Activated CD8-positive, alpha-beta T cell treated with anti-CD3 and anti-CD28 coated beads for 36 hours (primary cell): ENCODE results near the gene CFAP97D2. TPM values are rescaled to one million over a fixed set of nuclear protein-coding genes. Genes with fewer than 3 reads are reported as not detected.

Experiments
- ATAC-seq: fragments of 200-7000 bp; cut with Tn5 transposase; one replicate; pipeline ENCODE4 v1.10.0; 2021; ENCODE audit warnings: mild to moderate bottlenecking, moderate library complexity
- CTCF ChIA-PET: fragments of 350-600 bp; sonication (Branson Sonifier 250); formaldehyde crosslinking; loops from one replicate; lab custom pipeline; 2021; ENCODE audit warnings: antibody characterized with exemption; lab: Charles Lee
- POLR2A ChIA-PET: fragments of 350-600 bp; sonication (Branson Sonifier 250); formaldehyde crosslinking; loops from one replicate; lab custom pipeline; 2021; ENCODE audit warnings: antibody characterized with exemption; lab: Charles Lee
- DNase-seq: peaks from one replicate; pipeline ENCODE4 v3.0.0-alpha.2; 2020
- H3K27ac Mint-ChIP-seq: one replicate; pipeline ENCODE4 v1.8.0; 2021; ENCODE audit warnings: mild to moderate bottlenecking, mixed read lengths
- H3K27me3 Mint-ChIP-seq: one replicate; pipeline ENCODE4 v1.8.0; 2021; ENCODE audit warnings: mixed read lengths
- H3K36me3 Mint-ChIP-seq: one replicate; pipeline ENCODE4 v1.8.0; 2021; ENCODE audit warnings: low read depth, mixed read lengths
- H3K4me1 Mint-ChIP-seq: one replicate; pipeline ENCODE4 v1.8.0; 2021; ENCODE audit warnings: low read depth, mixed read lengths
- H3K4me3 Mint-ChIP-seq: one replicate; pipeline ENCODE4 v1.8.0; 2021; ENCODE audit warnings: mild to moderate bottlenecking, moderate library complexity, mixed read lengths
- H3K9me3 Mint-ChIP-seq: one replicate; pipeline ENCODE4 v1.8.0; 2021; ENCODE audit warnings: mixed read lengths
- intact Hi-C: fragments of 100-400 bp; cut with micrococcal nuclease; formaldehyde crosslinking; loops from one replicate; pipeline ENCODE4 v1.10.0; 2022
- total RNA-seq, 2 experiments: library from RNA; stranded (reverse); gene quantifications; one replicate each; pipeline ENCODE4 v1.2.3, GENCODE V29; 2021
- TF ChIP-seq, protein P1 (sequence below): fragments of 200-600 bp; IDR thresholded peaks from one replicate; pipeline ENCODE4 v1.8.0; 2022; ENCODE audit warnings: antibody characterized with exemption, mild to moderate bottlenecking

The CFAP97D2 gene
- total RNA-seq, 2 experiments from 2014 or later = not detected

DNA sequence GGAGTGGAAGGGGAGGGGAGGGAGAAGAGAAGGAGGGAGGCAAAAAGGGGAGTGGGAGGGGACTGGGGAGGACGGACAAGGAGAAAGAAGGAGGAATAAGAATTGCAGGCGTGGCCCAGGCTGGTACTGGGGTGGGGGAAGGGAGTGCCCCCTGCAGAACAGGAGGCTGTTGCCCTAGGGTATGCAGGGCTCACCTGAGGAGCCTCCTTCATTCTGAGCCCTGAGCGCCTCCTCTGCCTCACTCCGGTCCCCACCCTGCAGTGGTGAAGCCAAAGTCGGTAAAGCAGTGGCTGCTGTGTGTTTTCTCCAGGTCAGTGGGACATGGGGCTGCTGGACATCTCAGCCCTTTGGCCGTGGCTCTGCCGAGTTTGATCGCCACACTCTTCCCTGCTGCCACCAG lies 46.6 kb downstream of the CFAP97D2 start:
- DNase-seq (peak; percentile 23), ATAC-seq (peak; percentile 29)
- ChIA-PET POLR2A (no interaction called here), CTCF (interaction anchor here (0.7 to 1.9 kb wide), 26 partner anchors 11 to 409 kb away, joined by 3 to 20 read pairs (median 4); no protein-coding TSS in a partner anchor)
- TF ChIP-seq, protein P1, sequence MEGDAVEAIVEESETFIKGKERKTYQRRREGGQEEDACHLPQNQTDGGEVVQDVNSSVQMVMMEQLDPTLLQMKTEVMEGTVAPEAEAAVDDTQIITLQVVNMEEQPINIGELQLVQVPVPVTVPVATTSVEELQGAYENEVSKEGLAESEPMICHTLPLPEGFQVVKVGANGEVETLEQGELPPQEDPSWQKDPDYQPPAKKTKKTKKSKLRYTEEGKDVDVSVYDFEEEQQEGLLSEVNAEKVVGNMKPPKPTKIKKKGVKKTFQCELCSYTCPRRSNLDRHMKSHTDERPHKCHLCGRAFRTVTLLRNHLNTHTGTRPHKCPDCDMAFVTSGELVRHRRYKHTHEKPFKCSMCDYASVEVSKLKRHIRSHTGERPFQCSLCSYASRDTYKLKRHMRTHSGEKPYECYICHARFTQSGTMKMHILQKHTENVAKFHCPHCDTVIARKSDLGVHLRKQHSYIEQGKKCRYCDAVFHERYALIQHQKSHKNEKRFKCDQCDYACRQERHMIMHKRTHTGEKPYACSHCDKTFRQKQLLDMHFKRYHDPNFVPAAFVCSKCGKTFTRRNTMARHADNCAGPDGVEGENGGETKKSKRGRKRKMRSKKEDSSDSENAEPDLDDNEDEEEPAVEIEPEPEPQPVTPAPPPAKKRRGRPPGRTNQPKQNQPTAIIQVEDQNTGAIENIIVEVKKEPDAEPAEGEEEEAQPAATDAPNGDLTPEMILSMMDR = no peak
- Mint-ChIP-seq H3K27ac (no peak overlapping the region), H3K36me3 (no peaks in the 10 kb centered on the region), H3K4me1 (peaks cover 54% of the 10 kb centered on the region), H3K9me3 (no peaks in the 10 kb centered on the region), H3K27me3 (no peaks in the 10 kb centered on the region), H3K4me3 (no peak overlapping the region)
- intact Hi-C loops = loop anchor here (2.0 to 5.0 kb wide), 5 partner anchors 83 to 408 kb away; no protein-coding TSS in a partner anchor

DNA sequence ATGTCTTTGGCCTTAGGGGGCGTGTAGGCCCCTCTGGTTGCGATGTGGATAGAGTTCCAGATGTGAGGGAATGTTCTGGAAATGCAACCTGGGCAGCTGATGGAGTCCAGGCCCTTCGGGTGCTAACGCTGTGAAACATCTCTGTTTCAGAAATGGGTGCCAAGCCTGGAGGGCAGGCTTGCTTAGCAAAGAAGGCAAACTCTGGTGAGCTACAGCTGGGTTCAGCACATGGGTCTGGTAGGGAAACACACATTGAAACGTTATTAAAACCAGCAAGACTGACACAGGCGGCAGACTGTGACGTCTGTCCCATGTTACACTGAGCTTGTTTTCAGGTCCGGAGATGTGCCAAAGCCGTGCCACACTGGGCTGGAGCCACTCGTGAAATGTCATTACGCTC lies 47.0 kb downstream of the CFAP97D2 start:
- H3K4me3 Mint-ChIP-seq = no peak overlapping the region
- no peak for DNase-seq
- no peak overlapping the region for H3K27ac Mint-ChIP-seq
- H3K27me3 Mint-ChIP-seq = no peaks in the 10 kb centered on the region
- ChIA-PET CTCF (interaction anchor here (0.7 to 1.9 kb wide), 26 partner anchors 10 to 409 kb away, joined by 3 to 20 read pairs (median 4); no protein-coding TSS in a partner anchor), POLR2A (no interaction called here)
- H3K4me1 Mint-ChIP-seq = peaks cover 54% of the 10 kb centered on the region
- no peaks in the 10 kb centered on the region for H3K36me3 Mint-ChIP-seq
- no peaks in the 10 kb centered on the region for H3K9me3 Mint-ChIP-seq
- intact Hi-C loops = loop anchor here (2.0 to 5.0 kb wide), 5 partner anchors 84 to 409 kb away; no protein-coding TSS in a partner anchor
- TF ChIP-seq, protein P1 = no peak
- no peak for ATAC-seq

DNA sequence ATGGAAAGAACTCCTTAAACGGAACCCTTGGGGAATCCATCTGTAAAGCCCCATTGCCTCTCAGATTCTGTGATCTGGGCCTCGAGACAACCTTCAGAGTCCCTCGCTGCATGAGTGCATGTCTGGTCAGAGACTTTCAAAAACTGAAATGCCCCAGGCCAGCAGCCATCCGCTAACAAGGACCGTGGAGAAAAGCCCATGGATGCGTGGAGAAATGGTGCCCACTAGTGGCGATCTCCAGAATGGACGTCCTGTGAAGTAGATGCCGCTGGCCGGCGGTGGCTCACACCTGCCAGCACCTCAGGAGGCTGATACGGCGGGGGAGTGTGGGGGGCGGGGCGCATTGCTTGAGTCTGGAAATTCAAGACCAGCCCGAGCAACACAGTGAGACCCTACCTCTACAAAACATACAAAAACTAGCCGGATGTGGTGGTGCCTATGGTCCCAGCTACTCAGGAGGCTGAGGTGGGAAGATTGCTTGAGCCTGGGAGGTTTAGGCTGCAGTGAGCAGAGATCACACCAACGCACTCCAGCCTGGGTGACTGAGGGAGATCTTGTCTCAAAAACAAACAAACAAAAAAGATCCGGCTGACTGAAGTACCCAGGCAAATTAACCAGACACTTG lies 47.8 kb downstream of the CFAP97D2 start:
- H3K27ac Mint-ChIP-seq = no peak overlapping the region
- intact Hi-C loops = loop anchor here (2.0 to 5.0 kb wide), 5 partner anchors 85 to 410 kb away; no protein-coding TSS in a partner anchor

DNA sequence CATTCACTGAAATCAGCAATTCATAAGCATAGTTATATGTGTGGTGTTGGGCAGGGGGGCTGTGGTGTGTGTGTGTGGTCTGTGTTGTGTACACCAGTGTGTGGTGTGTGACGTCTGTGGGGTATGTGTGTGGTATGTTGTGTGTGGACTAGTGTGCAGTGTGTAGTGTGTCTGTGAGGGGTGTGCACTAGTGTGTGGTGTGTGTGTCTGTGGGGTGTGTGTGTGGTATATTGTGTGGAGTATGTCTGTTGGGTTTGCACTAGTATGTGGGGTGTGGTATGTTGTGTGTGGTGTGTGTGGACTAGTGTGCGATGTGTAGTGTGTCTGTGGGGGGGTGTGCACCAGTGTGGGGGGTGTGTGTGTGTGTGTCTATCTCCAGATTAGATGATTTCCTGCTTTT lies 48.5 kb downstream of the CFAP97D2 start:
- Mint-ChIP-seq H3K4me3 (no peak overlapping the region), H3K27ac (no peak overlapping the region), H3K27me3 (no peaks in the 10 kb centered on the region), H3K4me1 (peaks cover 47% of the 10 kb centered on the region), H3K9me3 (no peaks in the 10 kb centered on the region), H3K36me3 (no peaks in the 10 kb centered on the region)
- ATAC-seq (no peak), DNase-seq (no peak)
- ChIA-PET CTCF (interaction anchor here (1.2 to 1.9 kb wide), 3 partner anchors 9 to 160 kb away, joined by 3 to 20 read pairs (median 12); no protein-coding TSS in a partner anchor), POLR2A (interaction anchor here (1.7 kb wide), 1 partner anchor 87 kb away, joined by 4 read pairs; no protein-coding TSS in a partner anchor)
- intact Hi-C loops = loop anchor here (2.0 to 5.0 kb wide), 5 partner anchors 85 to 410 kb away; no protein-coding TSS in a partner anchor
- TF ChIP-seq, protein P1 = no peak

More for the DNA sequence above, 47.8 kb downstream of the CFAP97D2 start:
- H3K36me3 Mint-ChIP-seq = no peaks in the 10 kb centered on the region
- DNase-seq (peak; percentile 94), ATAC-seq (peak; percentile 94)
- no peaks in the 10 kb centered on the region for H3K27me3 Mint-ChIP-seq
- no peak overlapping the region for H3K4me3 Mint-ChIP-seq
- ChIA-PET POLR2A (no interaction called here), CTCF (interaction anchor here (0.8 to 1.9 kb wide), 22 partner anchors 9 to 410 kb away, joined by 3 to 20 read pairs (median 4); no protein-coding TSS in a partner anchor)
- TF ChIP-seq, protein P1 = peak; percentile 86
- H3K4me1 Mint-ChIP-seq = peaks cover 48% of the 10 kb centered on the region
- no peaks in the 10 kb centered on the region for H3K9me3 Mint-ChIP-seq
